Left lung (tissue), 10 donors: ENCODE results near the gene PHEX. TPM values are rescaled to one million over a fixed set of nuclear protein-coding genes. Genes with fewer than 3 reads are reported as not detected.

Source experiments
- ATAC-seq: fragments of 200-7000 bp; cut with Tn5 transposase; one replicate; pipeline ENCODE4 v1.9.1; 2020; ENCODE audit warnings: moderate library complexity
- DNase-seq, 4 donors: peaks; one replicate each; pipeline ENCODE4 v3.0.0-alpha.2; 2013 to 2020
- H3K27ac ChIP-seq, 2 donors: fragments of 200-600 bp; sonication (generic) in 1 of 2; one replicate each; pipeline versions ENCODE4 v1.5.0 to v1.8.0; 2020 to 2021
- H3K27me3 ChIP-seq, 2 donors: fragments of 200-600 bp; sonication (generic) in 1 of 2; one replicate each; pipeline versions ENCODE4 v1.5.0 to v1.8.0; 2020 to 2021
- H3K36me3 ChIP-seq, 2 donors: fragments of 200-600 bp; sonication (generic) in 1 of 2; one replicate each; pipeline versions ENCODE4 v1.5.0 to v1.8.0; 2020 to 2021
- H3K4me1 ChIP-seq, 2 donors: fragments of 200-600 bp; one replicate each; pipeline ENCODE4 v1.8.0; 2021
- H3K4me3 ChIP-seq, 2 donors: fragments of 200-600 bp; sonication (generic) in 1 of 2; one replicate each; pipeline versions ENCODE4 v1.5.0 to v1.8.0; 2020 to 2021; ENCODE audit warnings: mild to moderate bottlenecking in 1 of 2
- H3K9me3 ChIP-seq, 2 donors: fragments of 200-600 bp; sonication (generic) in 1 of 2; one replicate each; pipeline versions ENCODE4 v1.5.0 to v1.8.0; 2020 to 2021
- intact Hi-C, 2 donors: fragments of 100-400 bp; cut with DNase I; formaldehyde crosslinking; loops; one replicate each; pipeline versions ENCODE4 v1.11.2 to v1.14.2; 2022
- polyA plus RNA-seq, 6 donors: library from polyadenylated mRNA; unstranded; fragments of 120-200 nt; gene quantifications; one replicate each; pipeline ENCODE4 v1.2.1, GENCODE V29; 2013; ENCODE audit not compliant: insufficient read length in 6 of 6
- total RNA-seq, 2 donors: library from RNA; stranded (reverse); fragmentation: NEBNext Ultra II Directional; extraction: Animal tissue kit (Norgen Biotek cat#: 25700); gene quantifications; one replicate each; pipeline ENCODE4 v1.2.1, GENCODE V29; 2021
- TF ChIP-seq, protein P1 (sequence below), 2 donors: fragments of 200-600 bp; sonication (generic) in 1 of 2; IDR thresholded peaks; one replicate each; pipeline versions ENCODE4 v1.5.0 to v1.8.0; 2021; ENCODE audit warnings: antibody characterized with exemption in 2 of 2
- donor health status: DM: no; HTN: yes; CAD: no.
- donor health status: DM: no; HTN: no; CAD: no.

Gene PHEX
- total and polyA plus RNA-seq, 8 donors: 4.2 to 21.6 (median 8.5) TPM

DNA sequence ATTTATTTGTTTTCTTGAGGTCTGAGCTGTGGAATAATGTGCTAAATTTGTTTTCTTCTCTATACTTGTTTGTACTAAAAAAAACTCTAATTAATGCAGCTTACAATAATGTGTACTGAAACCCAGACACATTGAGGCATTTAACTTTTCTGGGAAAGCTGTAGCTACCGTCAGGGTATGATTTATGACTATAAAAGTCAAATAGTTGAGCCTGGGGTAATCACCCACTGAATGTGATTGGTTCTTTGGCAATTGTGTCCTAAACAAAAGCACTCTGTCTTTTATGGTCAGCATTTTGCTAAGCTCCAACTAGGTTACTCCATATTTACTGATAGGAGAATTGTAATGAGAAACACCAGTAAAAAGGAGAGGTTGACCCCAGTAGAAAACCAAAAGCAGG is 174.7 kb downstream of the PHEX start:
- DNase-seq (no peak), ATAC-seq (no peak)
- intact Hi-C loops: no loop called here
- Histone ChIP-seq H3K4me1 (no peaks in the 10 kb centered on the region), H3K9me3 (no peaks in the 10 kb centered on the region), H3K36me3 (no peaks in the 10 kb centered on the region), H3K27ac (no peak overlapping the region), H3K4me3 (no peak overlapping the region), H3K27me3 (peaks cover 0 to 10% of the 10 kb centered on the region in 2 donors)
- TF ChIP-seq, protein P1, sequence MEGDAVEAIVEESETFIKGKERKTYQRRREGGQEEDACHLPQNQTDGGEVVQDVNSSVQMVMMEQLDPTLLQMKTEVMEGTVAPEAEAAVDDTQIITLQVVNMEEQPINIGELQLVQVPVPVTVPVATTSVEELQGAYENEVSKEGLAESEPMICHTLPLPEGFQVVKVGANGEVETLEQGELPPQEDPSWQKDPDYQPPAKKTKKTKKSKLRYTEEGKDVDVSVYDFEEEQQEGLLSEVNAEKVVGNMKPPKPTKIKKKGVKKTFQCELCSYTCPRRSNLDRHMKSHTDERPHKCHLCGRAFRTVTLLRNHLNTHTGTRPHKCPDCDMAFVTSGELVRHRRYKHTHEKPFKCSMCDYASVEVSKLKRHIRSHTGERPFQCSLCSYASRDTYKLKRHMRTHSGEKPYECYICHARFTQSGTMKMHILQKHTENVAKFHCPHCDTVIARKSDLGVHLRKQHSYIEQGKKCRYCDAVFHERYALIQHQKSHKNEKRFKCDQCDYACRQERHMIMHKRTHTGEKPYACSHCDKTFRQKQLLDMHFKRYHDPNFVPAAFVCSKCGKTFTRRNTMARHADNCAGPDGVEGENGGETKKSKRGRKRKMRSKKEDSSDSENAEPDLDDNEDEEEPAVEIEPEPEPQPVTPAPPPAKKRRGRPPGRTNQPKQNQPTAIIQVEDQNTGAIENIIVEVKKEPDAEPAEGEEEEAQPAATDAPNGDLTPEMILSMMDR (IDR thresholded peaks at IDR 0.05): no peak

DNA sequence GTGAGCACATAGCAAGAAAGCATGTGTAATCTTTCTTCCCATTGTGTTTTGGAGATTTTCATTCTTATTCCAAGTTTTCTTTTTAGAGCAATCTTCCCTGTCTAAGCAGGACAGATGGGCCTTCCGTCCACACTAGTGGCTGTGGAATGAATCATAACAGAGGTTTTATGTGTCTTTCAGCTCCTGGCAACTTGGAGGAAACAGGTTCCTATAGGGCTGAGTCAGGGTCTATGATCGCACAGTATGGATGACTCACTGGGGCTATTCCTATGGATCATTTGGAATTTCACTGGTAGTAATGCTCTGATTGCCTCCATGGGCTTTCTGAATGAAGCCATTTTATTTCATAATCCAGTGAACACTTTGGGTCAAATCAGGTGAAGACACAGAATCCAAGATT is 188.8 kb downstream of the PHEX start:
- H3K36me3 ChIP-seq: no peaks in the 10 kb centered on the region
- no peak for ATAC-seq
- H3K4me1 ChIP-seq: no peaks in the 10 kb centered on the region
- DNase-seq: no peak
- no peaks in the 10 kb centered on the region for H3K27me3 ChIP-seq
- intact Hi-C loops: no loop called here
- TF ChIP-seq, protein P1 (IDR thresholded peaks at IDR 0.05): no peak
- no peak overlapping the region for H3K4me3 ChIP-seq
- no peak overlapping the region for H3K27ac ChIP-seq
- no peaks in the 10 kb centered on the region for H3K9me3 ChIP-seq

DNA sequence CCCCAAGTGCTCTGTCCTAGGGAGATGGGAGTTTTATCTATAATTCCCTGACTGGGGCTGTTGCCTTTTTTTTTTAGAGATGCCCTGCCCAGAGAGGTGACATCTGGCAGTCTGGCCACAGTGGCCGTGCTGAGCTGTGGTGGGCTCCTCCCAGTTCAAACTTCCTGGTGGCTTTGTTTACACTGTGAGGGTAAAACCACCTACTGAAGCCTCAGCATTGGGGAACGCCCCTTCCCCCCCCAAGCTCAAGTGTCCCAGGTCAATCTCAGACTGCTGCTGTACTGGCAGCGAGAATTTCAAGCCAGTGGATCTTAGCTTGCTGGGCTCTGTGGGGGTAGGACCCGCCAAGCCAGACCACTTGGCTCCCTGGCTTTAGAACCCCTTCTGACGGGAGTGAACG is 202.3 kb downstream of the PHEX start:
- TF ChIP-seq, protein P1 (IDR thresholded peaks at IDR 0.05): no peak

DNA sequence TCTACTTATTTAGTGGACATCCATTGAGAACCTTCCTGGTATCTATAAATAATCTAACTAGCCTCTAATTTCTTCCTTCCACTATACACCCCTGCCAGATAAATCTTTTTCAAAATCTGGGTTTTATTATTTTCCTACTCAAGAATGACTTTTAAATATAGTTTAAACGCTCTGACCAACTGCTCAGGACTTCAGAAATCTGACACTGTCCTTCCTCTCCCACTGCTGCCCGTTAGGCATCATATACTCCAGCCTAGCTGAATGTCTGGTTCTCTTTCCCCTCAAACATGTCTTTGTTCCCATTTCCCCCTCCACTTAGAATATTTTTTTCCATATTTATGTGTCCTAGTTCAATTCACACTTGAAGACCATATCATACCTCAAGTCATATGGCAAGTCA is 205.4 kb downstream of the PHEX start:
- no peaks in the 10 kb centered on the region for H3K36me3 ChIP-seq
- no peak overlapping the region for H3K4me3 ChIP-seq
- intact Hi-C loops: no loop called here
- DNase-seq (no peak), ATAC-seq (no peak)
- no peaks in the 10 kb centered on the region for H3K4me1 ChIP-seq
- H3K27me3 ChIP-seq: no peaks in the 10 kb centered on the region
- no peak overlapping the region for H3K27ac ChIP-seq
- H3K9me3 ChIP-seq: no peaks in the 10 kb centered on the region
- TF ChIP-seq, protein P1 (IDR thresholded peaks at IDR 0.05): no peak

More for the DNA sequence above, 202.3 kb downstream of the PHEX start:
- no peaks in the 10 kb centered on the region for H3K27me3 ChIP-seq
- H3K27ac ChIP-seq: no peak overlapping the region
- H3K36me3 ChIP-seq: no peaks in the 10 kb centered on the region
- ATAC-seq (no peak), DNase-seq (peak in 1 of 4 donors; percentile 2)
- no peaks in the 10 kb centered on the region for H3K4me1 ChIP-seq
- no peaks in the 10 kb centered on the region for H3K9me3 ChIP-seq
- no peak overlapping the region for H3K4me3 ChIP-seq
- intact Hi-C loops: no loop called here

DNA sequence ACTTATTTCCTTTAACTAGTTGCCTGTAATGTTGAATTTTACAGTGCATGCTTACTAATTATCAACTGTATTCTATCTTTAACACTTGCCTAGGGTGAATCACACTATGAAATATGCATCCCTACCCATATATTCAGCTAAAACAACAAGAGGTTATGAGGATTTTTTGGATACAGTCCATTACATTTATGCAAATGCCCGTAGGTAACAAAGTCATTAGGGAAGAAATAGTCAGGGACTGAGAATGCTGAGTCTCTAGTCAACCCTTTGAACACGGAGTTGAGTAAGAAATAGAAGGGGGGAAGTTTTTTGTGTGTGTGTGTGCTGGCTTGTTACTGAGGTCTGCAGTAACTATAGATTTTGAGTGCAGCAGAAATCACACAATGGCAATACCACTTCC is 214.5 kb downstream of the PHEX start:
- Histone ChIP-seq H3K9me3 (no peaks in the 10 kb centered on the region), H3K27me3 (no peaks in the 10 kb centered on the region), H3K4me1 (no peaks in the 10 kb centered on the region), H3K27ac (no peak overlapping the region), H3K36me3 (no peaks in the 10 kb centered on the region), H3K4me3 (no peak overlapping the region)
- intact Hi-C loops: no loop called here
- ATAC-seq (no peak), DNase-seq (no peak)
- TF ChIP-seq, protein P1 (IDR thresholded peaks at IDR 0.05): no peak
